ENCODE data around the gene SMARCAD1. TPM values are rescaled to one million over a fixed set of nuclear protein-coding genes. Genes with fewer than 3 reads are reported as not detected.

SMARCAD1 gene
- total RNA-seq, 1 donor from 2014 or later = 43.0 TPM

DNA sequence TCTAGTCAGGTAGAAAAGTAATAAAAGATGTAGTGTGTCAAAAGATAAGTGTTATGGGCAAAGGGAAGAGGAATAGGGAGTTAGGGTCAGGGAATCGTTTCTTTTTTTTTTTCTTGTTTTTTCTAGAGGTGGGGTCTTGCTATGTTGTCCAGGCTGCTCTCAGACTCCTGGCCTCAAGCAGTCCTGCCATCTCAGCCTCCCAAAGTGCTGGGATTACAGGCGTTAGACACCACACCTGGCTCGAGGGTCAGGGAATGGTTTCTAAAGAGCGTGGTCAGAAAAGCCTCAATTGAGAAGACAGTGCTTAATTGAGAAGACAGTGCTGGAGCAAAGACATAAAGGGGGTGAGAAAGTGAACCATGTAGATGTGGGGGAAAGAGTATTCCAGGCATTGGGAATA is 19.1 kb downstream of the SMARCAD1 start:
- Mint-ChIP-seq H3K4me3 (ENCODE audit: unreplicated experiment) (no peak overlapping the region), H3K9me3 (ENCODE audit: unreplicated experiment) (no peaks in the 10 kb centered on the region), H3K27me3 (ENCODE audit: unreplicated experiment) (no peaks in the 10 kb centered on the region), H3K4me1 (ENCODE audit: unreplicated experiment) (peaks cover 20% of the 10 kb centered on the region), H3K36me3 (ENCODE audit: low read depth, unreplicated experiment) (peaks cover 17% of the 10 kb centered on the region), H3K27ac (ENCODE audit: unreplicated experiment) (no peak overlapping the region)
- DNase-seq (ENCODE audit: low spot score) = no peak
- TF ChIP-seq, protein P1, sequence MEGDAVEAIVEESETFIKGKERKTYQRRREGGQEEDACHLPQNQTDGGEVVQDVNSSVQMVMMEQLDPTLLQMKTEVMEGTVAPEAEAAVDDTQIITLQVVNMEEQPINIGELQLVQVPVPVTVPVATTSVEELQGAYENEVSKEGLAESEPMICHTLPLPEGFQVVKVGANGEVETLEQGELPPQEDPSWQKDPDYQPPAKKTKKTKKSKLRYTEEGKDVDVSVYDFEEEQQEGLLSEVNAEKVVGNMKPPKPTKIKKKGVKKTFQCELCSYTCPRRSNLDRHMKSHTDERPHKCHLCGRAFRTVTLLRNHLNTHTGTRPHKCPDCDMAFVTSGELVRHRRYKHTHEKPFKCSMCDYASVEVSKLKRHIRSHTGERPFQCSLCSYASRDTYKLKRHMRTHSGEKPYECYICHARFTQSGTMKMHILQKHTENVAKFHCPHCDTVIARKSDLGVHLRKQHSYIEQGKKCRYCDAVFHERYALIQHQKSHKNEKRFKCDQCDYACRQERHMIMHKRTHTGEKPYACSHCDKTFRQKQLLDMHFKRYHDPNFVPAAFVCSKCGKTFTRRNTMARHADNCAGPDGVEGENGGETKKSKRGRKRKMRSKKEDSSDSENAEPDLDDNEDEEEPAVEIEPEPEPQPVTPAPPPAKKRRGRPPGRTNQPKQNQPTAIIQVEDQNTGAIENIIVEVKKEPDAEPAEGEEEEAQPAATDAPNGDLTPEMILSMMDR (IDR thresholded peaks at IDR 0.05; ENCODE audit: unreplicated experiment) = no peak

DNA sequence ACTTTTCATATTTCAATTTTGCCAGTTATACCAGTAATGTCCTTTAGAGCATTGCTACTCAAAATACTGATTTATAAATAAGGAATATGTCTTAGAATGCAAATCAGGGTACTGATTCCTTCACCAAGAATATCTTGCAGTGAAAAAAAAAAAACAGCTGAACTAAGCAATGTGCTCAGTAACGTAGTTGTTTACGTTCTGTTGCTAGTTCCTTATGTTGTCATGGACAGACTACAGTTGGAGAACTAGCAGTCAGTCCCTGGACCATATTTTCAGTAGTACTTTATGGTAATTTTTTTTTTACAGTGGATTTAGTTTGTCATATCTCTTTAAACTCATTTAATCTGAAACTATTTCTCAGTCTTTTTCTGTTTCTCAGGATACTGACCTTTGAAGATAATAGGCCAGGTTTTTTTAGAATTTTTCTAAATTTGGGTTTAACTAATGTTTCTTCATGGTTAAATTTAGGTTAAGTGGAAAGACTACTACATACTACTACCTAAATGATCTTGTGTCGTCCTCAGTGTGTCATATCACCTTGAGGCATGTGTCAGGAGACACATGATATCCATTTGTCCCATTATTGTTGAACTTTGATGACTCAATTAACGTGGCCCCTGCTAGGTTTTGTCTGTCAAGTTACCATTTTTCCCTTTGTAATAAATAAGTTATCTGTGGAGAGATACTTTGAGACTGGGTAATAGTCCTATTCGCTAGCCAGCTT is 21.0 kb downstream of the SMARCAD1 start:
- Mint-ChIP-seq H3K27me3 (ENCODE audit: unreplicated experiment) (no peaks in the 10 kb centered on the region), H3K9me3 (ENCODE audit: unreplicated experiment) (no peaks in the 10 kb centered on the region), H3K36me3 (ENCODE audit: low read depth, unreplicated experiment) (peaks cover 17% of the 10 kb centered on the region), H3K4me3 (ENCODE audit: unreplicated experiment) (no peak overlapping the region), H3K4me1 (ENCODE audit: unreplicated experiment) (peaks cover 33% of the 10 kb centered on the region), H3K27ac (ENCODE audit: unreplicated experiment) (no peak overlapping the region)
- TF ChIP-seq, protein P1 (IDR thresholded peaks at IDR 0.05; ENCODE audit: unreplicated experiment) = no peak
- DNase-seq (ENCODE audit: low spot score) = no peak

DNA sequence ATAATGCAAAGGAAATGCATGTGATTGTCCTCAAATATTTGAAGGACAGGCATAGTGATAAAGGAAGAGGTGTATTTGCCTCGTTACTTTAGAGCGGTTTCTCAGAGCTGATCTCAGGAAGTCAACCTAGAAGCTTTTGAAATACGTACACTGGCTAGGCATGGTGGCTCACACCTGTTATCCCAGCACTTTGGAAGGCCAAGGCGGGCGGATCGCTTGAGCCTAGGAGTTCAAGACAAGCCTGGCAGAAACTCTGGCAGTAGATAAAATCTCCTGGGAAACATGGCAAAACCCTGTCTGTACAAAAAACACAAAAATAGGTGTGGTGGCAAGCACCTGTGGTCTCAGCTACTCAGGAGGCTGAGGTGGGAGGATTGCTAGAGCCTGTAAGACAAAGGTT is 24.9 kb downstream of the SMARCAD1 start:
- DNase-seq (ENCODE audit: low spot score) = no peak
- TF ChIP-seq, protein P1 (IDR thresholded peaks at IDR 0.05; ENCODE audit: unreplicated experiment) = no peak
- Mint-ChIP-seq H3K36me3 (ENCODE audit: low read depth, unreplicated experiment) (peaks cover 4% of the 10 kb centered on the region), H3K4me3 (ENCODE audit: unreplicated experiment) (no peak overlapping the region), H3K27ac (ENCODE audit: unreplicated experiment) (no peak overlapping the region), H3K9me3 (ENCODE audit: unreplicated experiment) (no peaks in the 10 kb centered on the region), H3K4me1 (ENCODE audit: unreplicated experiment) (peaks cover 29% of the 10 kb centered on the region), H3K27me3 (ENCODE audit: unreplicated experiment) (no peaks in the 10 kb centered on the region)

DNA sequence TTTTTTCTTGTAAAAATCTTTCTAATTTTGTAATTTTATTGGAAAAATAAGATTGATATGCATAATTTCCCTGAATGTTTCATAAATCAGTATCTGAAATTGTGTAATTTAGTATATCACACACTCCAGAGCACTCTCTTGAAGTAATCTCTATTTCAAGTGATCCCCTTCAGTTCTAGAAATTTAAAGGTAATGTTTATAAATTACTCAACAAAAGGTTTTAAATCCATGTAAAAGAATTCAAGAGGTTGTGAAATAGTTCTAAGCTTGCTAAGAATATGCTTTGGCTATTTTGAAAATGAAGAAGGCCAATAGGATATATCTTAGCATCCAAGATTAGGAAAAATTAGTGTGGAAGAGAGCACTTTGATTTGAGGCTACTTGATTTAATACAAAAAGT is 28.2 kb downstream of the SMARCAD1 start:
- TF ChIP-seq, protein P1 (IDR thresholded peaks at IDR 0.05; ENCODE audit: unreplicated experiment) = no peak
- no peaks in the 10 kb centered on the region for H3K9me3 Mint-ChIP-seq (ENCODE audit: unreplicated experiment)
- peaks cover 21% of the 10 kb centered on the region for H3K4me1 Mint-ChIP-seq (ENCODE audit: unreplicated experiment)
- no peak for DNase-seq (ENCODE audit: low spot score)
- no peak overlapping the region for H3K4me3 Mint-ChIP-seq (ENCODE audit: unreplicated experiment)
- no peaks in the 10 kb centered on the region for H3K27me3 Mint-ChIP-seq (ENCODE audit: unreplicated experiment)
- H3K27ac Mint-ChIP-seq (ENCODE audit: unreplicated experiment) = no peak overlapping the region
- no peaks in the 10 kb centered on the region for H3K36me3 Mint-ChIP-seq (ENCODE audit: low read depth, unreplicated experiment)

DNA sequence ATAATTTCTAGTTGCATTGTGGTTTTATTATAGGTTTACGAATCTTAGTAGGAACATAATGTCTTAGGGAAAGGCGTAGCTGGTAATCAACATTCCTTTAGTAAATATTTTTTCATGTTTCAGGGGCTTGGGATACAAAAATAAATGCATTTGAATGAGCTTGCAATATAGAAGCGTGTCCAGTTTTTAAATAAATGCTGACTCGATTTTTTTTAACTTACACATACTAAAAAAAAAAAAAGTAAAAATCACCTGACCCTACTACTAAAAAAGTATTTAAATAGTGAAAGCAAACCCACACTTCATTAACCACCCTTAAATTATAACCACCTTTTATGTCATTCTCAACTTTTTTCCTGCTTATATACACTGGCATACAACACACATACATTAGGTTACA is 29.6 kb downstream of the SMARCAD1 start:
- Mint-ChIP-seq H3K4me1 (ENCODE audit: unreplicated experiment) (peaks cover 11% of the 10 kb centered on the region), H3K27ac (ENCODE audit: unreplicated experiment) (no peak overlapping the region), H3K4me3 (ENCODE audit: unreplicated experiment) (no peak overlapping the region), H3K27me3 (ENCODE audit: unreplicated experiment) (no peaks in the 10 kb centered on the region), H3K36me3 (ENCODE audit: low read depth, unreplicated experiment) (peaks cover 7% of the 10 kb centered on the region), H3K9me3 (ENCODE audit: unreplicated experiment) (no peaks in the 10 kb centered on the region)
- DNase-seq (ENCODE audit: low spot score) = no peak
- TF ChIP-seq, protein P1 (IDR thresholded peaks at IDR 0.05; ENCODE audit: unreplicated experiment) = no peak

All from endothelial cell (in vitro differentiated cells).